ENCODE results near the gene PABPN1. TPM values are rescaled to one million over a fixed set of nuclear protein-coding genes. Genes with fewer than 3 reads are reported as not detected.
A peak's percentile ranks its signal among the peaks of the same experiment; 100 is the strongest.

PABPN1 gene
- total and polyA plus RNA-seq, 2 of the 13 experiments (the other 11 are each of a cell fraction or from before 2014, with no cell fraction given), result 233 to 524 TPM

- TF ChIP-seq, protein P1, sequence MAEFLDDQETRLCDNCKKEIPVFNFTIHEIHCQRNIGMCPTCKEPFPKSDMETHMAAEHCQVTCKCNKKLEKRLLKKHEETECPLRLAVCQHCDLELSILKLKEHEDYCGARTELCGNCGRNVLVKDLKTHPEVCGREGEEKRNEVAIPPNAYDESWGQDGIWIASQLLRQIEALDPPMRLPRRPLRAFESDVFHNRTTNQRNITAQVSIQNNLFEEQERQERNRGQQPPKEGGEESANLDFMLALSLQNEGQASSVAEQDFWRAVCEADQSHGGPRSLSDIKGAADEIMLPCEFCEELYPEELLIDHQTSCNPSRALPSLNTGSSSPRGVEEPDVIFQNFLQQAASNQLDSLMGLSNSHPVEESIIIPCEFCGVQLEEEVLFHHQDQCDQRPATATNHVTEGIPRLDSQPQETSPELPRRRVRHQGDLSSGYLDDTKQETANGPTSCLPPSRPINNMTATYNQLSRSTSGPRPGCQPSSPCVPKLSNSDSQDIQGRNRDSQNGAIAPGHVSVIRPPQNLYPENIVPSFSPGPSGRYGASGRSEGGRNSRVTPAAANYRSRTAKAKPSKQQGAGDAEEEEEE (CRISPR knock-in tag; IDR thresholded peaks at IDR 0.05; ENCODE audit: borderline replicate concordance), result no peak; the same call in 1 of the 2 replicates
- TF ChIP-seq ZNF256 (CRISPR knock-in tag; conservative IDR thresholded peaks at IDR 0.05), result peak; percentile 83
- TF ChIP-seq ZNF251 (CRISPR knock-in tag; IDR thresholded peaks at IDR 0.05), result peak; percentile 82; the same call in 1 of the 2 replicates
- TF ChIP-seq CBX5 (CRISPR knock-in tag; IDR thresholded peaks at IDR 0.05; ENCODE audit: borderline replicate concordance), result peak; percentile 98
- TF ChIP-seq NFE2L2 (IDR thresholded peaks at IDR 0.05; ENCODE audit: low read length), result peak; percentile 1; the same call in 1 of the 2 replicates
- TF ChIP-seq, protein P2, sequence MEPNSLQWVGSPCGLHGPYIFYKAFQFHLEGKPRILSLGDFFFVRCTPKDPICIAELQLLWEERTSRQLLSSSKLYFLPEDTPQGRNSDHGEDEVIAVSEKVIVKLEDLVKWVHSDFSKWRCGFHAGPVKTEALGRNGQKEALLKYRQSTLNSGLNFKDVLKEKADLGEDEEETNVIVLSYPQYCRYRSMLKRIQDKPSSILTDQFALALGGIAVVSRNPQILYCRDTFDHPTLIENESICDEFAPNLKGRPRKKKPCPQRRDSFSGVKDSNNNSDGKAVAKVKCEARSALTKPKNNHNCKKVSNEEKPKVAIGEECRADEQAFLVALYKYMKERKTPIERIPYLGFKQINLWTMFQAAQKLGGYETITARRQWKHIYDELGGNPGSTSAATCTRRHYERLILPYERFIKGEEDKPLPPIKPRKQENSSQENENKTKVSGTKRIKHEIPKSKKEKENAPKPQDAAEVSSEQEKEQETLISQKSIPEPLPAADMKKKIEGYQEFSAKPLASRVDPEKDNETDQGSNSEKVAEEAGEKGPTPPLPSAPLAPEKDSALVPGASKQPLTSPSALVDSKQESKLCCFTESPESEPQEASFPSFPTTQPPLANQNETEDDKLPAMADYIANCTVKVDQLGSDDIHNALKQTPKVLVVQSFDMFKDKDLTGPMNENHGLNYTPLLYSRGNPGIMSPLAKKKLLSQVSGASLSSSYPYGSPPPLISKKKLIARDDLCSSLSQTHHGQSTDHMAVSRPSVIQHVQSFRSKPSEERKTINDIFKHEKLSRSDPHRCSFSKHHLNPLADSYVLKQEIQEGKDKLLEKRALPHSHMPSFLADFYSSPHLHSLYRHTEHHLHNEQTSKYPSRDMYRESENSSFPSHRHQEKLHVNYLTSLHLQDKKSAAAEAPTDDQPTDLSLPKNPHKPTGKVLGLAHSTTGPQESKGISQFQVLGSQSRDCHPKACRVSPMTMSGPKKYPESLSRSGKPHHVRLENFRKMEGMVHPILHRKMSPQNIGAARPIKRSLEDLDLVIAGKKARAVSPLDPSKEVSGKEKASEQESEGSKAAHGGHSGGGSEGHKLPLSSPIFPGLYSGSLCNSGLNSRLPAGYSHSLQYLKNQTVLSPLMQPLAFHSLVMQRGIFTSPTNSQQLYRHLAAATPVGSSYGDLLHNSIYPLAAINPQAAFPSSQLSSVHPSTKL (CRISPR knock-in tag; IDR thresholded peaks at IDR 0.05), result peak; percentile 89
- TF ChIP-seq ZNF205 (CRISPR knock-in tag; IDR thresholded peaks at IDR 0.05), result peak; percentile 77
- TF ChIP-seq NRL (CRISPR knock-in tag; IDR thresholded peaks at IDR 0.05; ENCODE audit: borderline replicate concordance), result peak; percentile 90
- peak; percentile 98 for TF ChIP-seq ZNF598 (CRISPR knock-in tag; IDR thresholded peaks at IDR 0.05; ENCODE audit: borderline replicate concordance)
- TF ChIP-seq ZNF230 (CRISPR knock-in tag; IDR thresholded peaks at IDR 0.05), result peak; percentile 99; the same call in 1 of the 2 replicates
- TF ChIP-seq CSRNP2 (CRISPR knock-in tag; conservative IDR thresholded peaks at IDR 0.05; ENCODE audit: low read depth), result no peak; the same call in 1 of the 2 replicates
- TF ChIP-seq ZFP1 (CRISPR knock-in tag; IDR thresholded peaks at IDR 0.05), result peak; percentile 97
- TF ChIP-seq, protein P3, sequence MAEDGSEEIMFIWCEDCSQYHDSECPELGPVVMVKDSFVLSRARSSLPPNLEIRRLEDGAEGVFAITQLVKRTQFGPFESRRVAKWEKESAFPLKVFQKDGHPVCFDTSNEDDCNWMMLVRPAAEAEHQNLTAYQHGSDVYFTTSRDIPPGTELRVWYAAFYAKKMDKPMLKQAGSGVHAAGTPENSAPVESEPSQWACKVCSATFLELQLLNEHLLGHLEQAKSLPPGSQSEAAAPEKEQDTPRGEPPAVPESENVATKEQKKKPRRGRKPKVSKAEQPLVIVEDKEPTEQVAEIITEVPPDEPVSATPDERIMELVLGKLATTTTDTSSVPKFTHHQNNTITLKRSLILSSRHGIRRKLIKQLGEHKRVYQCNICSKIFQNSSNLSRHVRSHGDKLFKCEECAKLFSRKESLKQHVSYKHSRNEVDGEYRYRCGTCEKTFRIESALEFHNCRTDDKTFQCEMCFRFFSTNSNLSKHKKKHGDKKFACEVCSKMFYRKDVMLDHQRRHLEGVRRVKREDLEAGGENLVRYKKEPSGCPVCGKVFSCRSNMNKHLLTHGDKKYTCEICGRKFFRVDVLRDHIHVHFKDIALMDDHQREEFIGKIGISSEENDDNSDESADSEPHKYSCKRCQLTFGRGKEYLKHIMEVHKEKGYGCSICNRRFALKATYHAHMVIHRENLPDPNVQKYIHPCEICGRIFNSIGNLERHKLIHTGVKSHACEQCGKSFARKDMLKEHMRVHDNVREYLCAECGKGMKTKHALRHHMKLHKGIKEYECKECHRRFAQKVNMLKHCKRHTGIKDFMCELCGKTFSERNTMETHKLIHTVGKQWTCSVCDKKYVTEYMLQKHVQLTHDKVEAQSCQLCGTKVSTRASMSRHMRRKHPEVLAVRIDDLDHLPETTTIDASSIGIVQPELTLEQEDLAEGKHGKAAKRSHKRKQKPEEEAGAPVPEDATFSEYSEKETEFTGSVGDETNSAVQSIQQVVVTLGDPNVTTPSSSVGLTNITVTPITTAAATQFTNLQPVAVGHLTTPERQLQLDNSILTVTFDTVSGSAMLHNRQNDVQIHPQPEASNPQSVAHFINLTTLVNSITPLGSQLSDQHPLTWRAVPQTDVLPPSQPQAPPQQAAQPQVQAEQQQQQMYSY (CRISPR knock-in tag; IDR thresholded peaks at IDR 0.05), result peak; percentile 65; the same call in 1 of the 2 replicates
- TF ChIP-seq FOSL2 (CRISPR knock-in tag; IDR thresholded peaks at IDR 0.05), result peak; percentile 80
- TF ChIP-seq MIER3 (CRISPR knock-in tag; IDR thresholded peaks at IDR 0.05; ENCODE audit: borderline replicate concordance), result peak; percentile 99
- TF ChIP-seq ZNF10 (CRISPR knock-in tag; IDR thresholded peaks at IDR 0.05; ENCODE audit: borderline replicate concordance, low read depth), result 0 out of 2 replicates have a peak, but pooled peaks have one; percentile 73
Observed at GRCh38 chr14:23320584-23321571, at the start of gene PABPN1 (continued).
